SKM-1 (cell line): ENCODE data around the gene MTFP1.
A peak's percentile ranks its signal among the peaks of the same experiment; 100 is the strongest.
"Not testable (repeated sequence)": the region's sequence is repeated elsewhere in the genome, so short reads cannot be mapped to it uniquely, and the experiment has no call there.

Experiments used
- DNase-seq: peaks from one replicate; lab custom pipeline; 2025; ENCODE audit not compliant: unreplicated experiment; lab: John Stamatoyannopoulos, UW

MTFP1 gene

DNA sequence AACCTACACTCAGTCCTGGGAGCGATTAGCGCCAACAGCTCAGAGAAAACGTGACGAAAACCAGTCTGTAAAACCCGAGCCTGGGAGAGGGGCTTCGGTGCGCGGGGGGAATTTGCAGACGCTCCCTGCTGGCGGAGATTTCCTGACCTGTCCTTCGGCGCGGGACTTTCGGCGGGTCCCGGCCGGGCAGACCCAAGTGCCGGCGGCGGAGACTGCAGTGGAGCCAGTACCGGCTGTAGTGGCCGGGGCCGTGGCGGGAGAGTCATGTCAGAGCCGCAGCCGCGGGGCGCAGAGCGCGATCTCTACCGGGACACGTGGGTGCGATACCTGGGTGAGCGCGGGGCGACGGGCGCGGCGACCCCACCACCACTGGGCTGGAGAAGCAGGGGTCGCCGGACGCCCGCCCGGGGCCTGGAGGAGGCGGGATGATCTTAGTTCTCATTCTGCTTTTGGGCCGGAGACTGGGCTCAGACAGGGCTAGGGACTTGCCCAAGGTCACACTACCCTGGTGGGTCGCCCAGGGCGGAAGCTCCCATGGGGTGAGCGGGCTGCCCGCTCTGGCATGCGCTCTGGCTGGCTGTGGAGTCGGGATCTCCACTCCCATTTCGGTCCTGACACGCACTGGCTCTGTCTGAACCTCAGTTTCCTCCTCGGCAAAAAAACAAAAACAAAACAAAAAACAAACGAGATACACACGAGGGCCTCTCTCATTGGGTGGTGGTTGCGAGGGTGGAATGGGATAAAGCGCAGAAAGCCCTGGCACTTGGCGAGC lies at the start of gene MTFP1:
Gene MTFP1 (plus strand): TSS at position 153 of the 772 bp plus-strand sequence. CDS start 112 bp downstream, at position 265.
- DNase-seq, result no peak

DNA sequence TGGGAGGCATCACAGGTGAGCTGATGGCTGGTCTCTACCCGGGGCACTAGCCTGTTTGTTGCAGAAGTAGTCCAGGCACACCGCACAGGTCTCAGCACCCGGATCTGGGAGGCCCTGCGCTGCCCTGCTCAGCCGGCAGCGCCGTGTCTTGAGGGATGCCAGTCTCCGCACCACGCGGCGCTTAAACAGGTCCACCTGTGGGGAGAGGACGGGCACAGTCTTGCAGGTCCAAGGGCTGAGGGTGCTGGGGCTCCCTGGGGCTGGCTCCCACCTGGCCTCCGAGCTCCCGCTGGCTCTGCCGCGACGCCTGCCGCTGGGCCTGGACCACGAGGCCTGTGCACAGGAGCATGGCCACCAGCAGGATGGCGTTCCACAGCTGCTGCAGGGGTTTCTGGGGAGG lies 45.6 kb upstream of the MTFP1 start:
- DNase-seq, result no peak

- DNase-seq, result no peak
Measured at GRCh38 chr22:30381264-30381663, 44.3 kb upstream of the MTFP1 start.

DNA sequence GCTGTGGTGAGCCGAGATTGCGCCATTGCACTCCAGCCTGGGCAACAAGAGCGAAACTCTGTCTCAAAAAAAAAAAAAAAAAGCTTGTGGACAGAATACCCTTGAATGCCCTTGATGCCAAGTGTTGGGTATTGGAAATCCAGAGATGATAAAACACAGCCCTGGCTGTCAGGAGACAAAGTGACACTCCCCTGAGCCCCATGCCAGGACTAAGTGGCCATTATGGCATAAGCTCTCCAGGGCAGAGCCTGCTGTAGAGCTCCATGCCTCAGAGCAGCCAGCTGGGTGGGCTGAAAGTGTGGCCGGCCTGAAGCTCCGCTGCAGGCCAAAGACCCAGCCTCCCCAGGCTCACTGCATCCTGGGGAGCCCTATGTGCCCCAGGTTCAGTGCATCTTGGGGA lies 43.2 kb upstream of the MTFP1 start:
- no peak for DNase-seq

- DNase-seq, result no peak
Measured at GRCh38 chr22:30383061-30383460, 42.5 kb upstream of the MTFP1 start.

- DNase-seq, result no peak
Measured at GRCh38 chr22:30385942-30386341, 39.6 kb upstream of the MTFP1 start.

- no peak for DNase-seq
Measured at GRCh38 chr22:30386608-30386959, 39.0 kb upstream of the MTFP1 start.

DNA sequence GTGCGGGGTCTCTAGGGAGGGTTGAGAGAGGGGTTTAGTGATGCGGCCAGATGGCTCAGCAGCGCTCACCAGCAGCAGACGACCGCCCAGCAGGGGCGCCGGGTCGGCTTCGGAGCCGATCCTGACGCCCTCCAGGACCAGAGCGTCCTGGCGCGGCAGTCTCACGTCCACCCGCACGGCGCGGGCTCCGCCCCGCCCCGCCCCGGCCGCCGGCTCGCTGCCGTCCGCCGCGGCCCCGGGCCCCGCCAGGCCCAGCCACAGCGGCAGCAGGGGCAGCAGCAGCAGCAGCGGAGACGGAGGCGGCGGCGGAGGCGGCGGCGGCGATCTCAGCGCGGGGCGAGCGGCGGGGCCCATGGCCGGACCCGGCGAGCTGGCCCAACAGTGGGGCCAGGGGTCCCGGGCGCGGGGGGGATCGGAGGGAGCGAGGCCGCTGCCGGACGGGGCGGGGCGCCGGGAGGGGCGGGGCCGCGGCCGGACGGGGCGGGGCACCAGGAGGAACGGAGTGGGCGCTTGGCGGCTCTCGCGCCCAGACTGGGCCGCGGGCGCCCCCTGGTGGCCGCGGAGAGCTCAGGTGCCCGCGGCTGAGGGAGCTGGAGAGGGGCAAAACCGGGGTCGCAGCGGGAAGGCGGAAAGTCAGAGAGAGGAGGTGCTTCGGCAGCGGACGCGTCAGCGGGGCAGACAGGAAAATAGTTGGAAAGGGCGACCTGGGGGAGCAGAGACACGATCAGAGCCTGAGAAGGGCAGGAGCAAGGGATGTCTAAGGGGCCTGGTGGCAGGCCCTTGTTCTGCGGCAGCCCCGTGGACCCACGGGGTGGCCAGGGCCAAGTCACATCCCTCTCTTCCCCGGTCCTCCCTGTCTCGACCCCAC lies 38.4 kb upstream of the MTFP1 start, which contains the start of gene RNF215:
Gene RNF215 (minus strand): TSS at position 452 of the 868 bp plus-strand sequence. CDS start 98 bp downstream, at position 354.
- DNase-seq, result peak; percentile 62

GRCh38 chr22:30390974-30391691 lies 34.4 kb upstream of the MTFP1 start:
- DNase-seq, result peak; percentile 18

DNA sequence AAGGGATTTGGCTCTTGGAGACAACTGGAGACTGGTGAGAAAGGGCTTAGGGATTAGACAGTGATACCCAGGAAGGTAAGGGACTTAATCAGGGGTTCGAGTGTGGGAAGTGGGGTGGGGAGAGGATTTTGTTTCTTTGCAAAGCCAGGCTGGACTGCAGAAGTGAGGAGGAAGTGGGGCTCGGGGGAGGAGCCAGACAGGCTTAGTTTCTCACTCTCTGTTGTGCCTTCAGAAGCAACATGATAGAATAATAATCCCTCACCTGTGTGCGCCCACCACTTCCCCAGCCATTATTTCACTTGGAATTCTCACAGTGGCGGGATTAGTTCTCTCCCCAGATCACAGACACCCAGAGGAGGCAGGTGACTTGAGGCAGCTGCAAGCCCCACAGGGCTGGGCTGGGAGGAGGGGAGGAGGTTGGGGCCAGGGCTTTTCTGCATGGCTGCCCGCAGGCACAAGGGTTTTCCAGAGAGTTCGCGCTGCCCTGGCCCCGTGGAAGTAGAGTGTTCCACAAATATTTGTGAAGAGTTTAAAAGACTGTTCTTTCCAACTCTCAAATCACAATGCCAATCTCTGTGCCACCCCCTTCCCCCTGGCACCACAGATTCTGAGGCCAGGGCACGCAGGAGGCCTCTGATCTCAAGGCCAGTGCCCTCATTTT lies 32.8 kb upstream of the MTFP1 start:
- DNase-seq, result no peak

DNA sequence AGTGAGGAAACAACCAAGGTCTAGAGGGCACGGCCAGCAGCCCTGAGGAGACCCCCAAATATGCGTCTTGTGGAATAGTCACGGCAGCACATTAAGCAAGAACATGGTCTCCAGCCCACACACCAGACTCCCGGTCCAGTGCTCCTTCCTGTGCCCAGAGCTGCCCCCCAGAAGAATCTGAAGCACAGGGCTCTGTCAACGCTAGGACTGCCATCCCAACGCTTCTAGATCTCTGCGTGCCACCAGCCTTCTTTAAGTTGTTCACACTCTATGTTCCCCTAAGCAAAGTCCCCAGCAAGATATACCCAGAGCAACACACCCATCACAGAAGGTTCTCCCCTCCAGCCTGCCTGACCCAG lies 32.3 kb upstream of the MTFP1 start:
- DNase-seq, result no peak

GRCh38 chr22:30393885-30394284 lies 31.7 kb upstream of the MTFP1 start:
- DNase-seq, result no peak

DNA sequence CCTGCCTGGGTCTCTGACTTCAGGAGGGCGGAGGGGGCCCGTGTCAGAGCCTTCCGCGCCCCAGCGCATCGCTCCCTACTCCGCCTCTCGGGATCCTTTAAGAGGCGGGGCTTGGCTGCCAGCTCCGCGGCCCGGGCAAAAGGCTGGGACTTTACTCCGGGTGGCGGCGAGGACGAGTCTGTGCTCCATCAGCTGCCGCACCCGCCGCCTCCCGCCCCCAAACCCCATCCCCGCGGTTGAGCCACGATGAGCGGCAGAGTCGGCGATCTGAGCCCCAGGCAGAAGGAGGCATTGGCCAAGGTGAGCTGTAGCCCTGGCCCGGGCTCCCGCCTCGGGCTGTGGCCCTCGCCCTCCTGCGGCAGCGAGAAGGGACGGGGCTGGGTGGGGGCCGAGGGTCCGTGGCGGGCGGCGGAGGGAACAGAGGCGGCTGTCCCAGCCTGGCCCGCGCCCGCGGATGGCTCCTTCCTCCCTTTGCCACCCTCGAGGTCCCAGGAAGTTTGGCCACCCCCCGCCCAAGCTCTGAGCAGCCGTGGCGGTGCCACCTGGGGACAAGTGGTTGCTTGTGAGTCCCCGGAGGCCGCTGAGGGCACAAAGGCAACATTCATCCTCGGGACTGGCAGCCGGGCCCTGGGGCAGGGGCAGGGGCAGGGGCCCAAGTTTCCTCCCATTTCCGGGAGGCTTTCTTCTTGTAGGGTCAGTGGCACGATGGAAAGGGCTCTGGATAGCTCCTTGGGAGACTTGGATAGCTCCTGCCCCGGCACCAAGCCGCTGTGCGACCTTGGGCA lies 28.5 kb upstream of the MTFP1 start, which contains the start of gene SEC14L2:
Gene SEC14L2 (plus strand): TSS at position 148 of the 785 bp plus-strand sequence. CDS start 99 bp downstream, at position 247.
- no peak for DNase-seq

DNA sequence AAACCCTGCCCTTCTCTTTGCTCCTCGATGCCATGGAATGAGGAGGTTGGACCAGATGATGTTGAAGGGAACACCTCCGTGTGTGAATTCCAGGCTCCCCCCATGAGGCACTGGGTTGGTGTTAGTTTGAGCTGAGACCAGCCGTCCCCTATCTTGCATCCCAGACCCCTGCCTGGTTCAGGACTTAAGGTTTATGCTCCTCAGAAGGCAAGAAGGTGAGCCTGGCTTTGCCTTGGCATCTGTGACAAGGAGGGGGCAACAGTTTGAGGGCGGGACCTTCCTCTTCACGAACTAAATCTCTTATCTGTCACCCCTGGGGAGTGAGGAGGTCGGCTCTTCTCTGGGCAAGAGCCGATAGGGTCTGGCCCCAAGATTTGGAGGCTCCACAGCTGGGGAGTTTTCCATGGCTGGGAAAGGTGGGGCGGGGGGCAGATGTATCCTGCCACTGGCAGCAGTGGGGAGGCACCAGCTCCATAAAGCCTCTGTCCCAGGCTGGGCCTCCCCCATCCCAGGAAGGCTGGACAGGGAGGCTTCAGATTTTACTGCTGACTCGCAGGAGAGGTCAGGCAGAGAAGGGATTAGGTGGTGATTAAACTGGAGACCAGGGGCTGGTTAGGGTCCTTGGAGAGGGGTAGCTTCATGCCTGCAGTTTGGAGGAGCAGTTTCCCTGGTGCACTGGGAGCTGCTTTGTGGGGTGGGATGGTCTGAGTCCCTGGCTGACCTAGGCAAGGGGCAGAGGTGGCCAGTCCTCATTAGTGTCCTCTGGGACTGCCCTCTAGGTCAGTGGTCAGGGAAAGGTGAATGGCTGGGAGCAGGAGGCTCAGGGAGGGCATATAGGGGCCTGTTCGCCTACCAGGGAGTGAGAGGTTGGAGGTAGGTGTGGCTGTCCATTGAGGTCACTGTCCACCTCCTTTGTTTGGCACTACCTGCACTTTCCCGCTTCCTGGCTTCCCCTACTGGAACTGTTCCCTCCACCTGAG lies 27.6 kb upstream of the MTFP1 start:
- no peak for DNase-seq

DNA sequence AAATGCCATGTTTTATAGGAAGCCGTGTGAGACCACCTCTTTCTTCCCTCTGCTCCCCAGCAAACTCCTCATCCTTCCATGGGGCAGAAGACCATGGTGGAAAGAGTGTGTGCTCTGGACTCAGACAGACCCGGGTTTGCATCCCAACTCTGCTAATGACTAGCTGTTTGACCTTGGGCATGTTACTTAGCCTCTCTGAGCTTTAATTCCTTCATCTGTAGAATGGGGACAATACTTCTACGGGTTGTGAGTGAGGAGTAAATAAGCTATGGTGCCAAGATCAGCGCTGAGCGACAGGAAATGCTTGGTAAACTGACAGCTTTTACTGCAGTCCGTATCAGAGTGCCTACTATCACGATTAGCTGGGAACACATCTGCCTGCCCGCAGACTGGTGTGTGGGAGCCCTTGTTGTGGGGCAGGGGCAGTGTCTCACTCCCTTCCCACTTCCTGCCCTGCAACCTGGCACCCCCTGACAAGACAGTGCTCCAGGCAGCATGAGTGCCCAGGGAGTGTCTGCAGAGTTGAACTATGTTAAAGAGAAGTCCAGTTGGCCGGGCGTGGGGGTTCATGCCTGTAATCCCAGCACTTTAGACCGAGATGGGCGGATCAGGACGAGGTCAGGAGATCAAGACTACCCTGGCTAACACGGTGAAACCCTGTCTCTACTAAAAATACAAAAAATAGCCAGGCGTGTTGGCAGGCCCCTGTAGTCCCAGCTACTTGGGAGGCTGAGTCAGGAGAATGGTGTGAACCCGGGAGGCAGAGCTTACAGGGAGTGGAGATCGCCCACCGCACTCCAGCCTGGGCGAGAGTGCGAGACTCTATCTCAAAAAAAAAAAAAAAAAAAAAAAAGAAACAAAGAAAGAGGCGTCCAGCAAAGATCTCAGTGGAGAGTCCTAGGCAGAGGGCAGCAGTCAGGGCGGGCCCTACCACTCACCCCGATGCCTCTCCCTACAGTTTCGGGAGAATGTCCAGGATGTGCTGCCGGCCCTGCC lies 26.6 kb upstream of the MTFP1 start:
- DNase-seq, result no peak

DNA sequence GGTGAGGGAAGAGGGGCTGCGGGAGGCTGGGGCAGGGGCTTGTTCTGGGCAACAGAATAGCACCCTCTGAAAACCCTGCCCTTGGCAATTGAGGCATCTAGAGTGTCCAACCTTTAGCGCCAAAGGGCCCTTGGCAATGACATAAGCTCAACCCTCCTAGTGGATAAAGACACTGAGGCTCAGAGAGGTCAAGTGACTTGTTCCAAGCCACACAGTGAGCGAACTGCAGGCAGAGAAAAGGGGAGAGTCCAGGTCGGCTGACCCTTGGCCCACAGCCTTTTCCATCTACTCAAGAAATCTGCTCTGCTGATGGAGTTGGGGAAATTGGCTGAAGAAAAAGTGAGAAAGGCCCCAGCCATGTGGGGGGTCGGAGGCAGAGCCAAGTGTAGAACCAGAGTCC lies 25.9 kb upstream of the MTFP1 start:
- no peak for DNase-seq

DNA sequence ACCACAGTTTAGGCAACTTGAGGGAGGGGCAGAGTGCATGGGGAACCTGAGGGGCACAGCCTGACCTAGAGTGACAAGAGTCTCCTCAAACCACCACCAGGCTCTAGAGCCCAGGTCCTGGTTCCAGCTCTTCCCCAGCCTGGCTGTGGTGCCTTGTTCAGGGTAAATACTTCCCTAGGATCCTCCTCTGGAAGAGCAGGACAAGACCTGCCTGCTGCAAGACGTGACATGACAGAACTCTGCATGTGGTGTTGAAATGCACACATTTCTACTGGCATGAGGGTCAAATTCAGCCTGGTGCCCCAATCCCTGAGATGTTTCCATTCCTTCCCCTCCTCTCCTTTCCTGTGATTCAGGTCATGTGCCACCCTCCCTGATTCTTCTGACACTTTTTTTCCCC lies 25.4 kb upstream of the MTFP1 start:
- no peak for DNase-seq

DNA sequence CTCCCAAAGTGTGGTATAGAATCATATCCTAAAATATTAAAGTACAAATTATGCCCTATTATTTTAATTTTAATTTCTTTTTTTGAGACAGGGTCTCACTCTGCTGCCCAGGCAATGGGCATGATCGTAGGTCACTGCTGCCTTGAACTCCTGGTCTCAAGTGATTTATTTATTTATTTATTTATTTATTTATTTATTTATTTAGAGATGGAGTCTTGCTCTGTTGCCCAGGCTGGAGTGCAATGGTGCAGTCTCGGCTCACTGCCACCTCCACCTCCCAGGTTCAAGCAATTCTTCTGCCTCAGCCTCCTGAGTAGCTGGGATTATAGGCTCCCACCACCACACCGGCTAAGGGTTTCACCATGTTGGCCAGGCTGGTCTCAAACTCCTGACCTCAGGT lies 24.5 kb upstream of the MTFP1 start:
- DNase-seq, result not testable (repeated sequence)
